ENCODE results near the gene CDC14B.

DNA sequence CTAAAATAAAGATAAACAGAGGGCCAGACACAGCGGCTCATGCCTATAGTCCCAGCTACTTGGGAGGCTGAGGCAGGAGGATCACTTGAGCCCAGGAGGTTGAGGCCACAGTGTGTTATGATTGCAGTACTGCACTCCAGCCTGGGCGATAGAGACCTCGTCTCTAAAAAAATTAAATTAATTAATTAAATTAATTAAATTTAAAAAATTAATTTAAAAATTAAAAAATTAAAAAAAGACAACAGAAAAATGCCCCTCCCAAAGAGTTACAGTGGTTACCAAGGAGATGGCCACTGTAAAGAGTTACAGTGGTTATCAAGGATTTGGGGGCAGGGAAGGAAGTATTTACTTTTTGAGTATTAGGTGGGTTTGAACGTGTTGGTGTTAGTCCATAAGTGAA lies 38.3 kb downstream of the CDC14B start:
- TF ChIP-seq CTCF (conservative IDR thresholded peaks at IDR 0.05; ENCODE audit: low read depth, low read length) (no peak), EZH2 (IDR thresholded peaks at IDR 0.05; ENCODE audit: low read length, unreplicated experiment) (no peak), EZH2phosphoT487 (IDR thresholded peaks at IDR 0.05; ENCODE audit: borderline replicate concordance, low read length) (no peak)

Measured in PC-3 (cell line).